HG03064 (cell line): Measurements from ENCODE around the gene NYAP2.

Source experiments
- ATAC-seq: cut with Tn5 transposase; IDR thresholded peaks from one replicate; pipeline ENCODE4 v1.9.1; 2021; ENCODE audit warnings: low read depth; ENCODE audit not compliant: unreplicated experiment

Gene NYAP2

DNA sequence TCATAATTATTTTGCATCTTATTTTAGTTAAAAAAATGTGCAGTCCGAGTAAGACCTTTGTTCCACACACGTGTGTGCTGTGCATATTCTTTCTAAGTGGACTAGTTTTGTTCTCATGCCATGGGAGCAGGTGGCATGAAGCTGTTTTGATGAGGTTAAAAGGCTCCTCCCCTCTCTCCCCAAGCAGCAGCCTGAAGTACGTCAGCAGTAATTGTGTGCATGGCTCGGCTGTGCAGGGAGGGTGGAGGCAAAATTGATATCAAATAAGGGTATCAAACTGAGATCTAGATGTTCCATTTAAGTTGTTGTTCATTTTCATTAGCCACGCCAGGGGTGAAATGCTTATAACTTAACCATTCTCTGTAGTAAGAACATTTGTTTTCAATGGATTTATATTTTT, at the start of gene NYAP2:
NYAP2 (plus strand) TSS at position 207 of the 400 bp plus-strand sequence. CDS start 9,171 bp downstream, outside the sequence.
- ATAC-seq: no peak

DNA sequence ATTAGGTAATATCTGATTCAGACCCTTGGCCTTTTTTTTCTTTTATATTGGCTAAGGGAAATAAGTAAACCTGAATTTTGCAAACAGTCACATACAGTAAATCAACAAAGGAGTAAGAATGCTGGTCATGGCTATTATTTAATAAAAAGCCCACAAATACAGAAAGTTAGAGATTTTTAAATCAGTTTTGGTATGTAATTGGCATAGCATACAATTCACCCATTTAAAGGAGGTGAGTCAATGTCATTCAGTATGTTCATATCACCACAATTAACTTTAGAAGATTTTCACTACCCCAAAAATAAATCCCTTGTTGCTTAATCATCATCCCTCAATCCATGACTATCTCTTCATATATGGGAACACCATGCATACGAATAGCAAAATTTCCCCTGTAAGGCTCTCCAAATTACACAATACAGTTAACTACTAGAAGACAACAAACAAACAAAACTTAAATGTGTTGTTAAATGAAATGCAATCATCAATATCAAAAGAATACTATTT, 45.9 kb upstream of the NYAP2 start:
- ATAC-seq: no peak

DNA sequence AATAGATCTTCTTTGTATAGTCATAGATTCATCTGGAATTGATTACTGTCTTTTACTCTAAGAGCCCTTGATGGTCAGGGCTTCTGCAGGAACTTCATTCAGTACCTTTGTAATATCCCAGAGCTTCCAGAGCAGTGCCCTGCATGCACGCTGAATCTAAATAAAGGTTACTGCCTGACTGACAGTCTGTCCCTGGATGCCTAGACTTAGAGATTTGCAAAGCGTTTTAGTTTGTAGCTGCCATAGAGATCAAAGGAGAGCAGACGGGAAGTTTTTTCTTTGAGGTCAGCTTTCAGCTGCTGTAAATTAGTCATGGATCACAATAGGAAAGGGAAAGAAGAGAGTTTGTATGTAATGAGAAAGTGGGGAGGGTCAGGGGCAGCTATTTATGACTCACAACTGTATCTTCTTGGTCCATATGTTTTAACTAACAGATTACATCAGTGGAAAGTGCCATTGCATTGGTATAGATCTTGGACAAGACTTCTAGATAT, 45.2 kb upstream of the NYAP2 start:
- ATAC-seq: no peak

DNA sequence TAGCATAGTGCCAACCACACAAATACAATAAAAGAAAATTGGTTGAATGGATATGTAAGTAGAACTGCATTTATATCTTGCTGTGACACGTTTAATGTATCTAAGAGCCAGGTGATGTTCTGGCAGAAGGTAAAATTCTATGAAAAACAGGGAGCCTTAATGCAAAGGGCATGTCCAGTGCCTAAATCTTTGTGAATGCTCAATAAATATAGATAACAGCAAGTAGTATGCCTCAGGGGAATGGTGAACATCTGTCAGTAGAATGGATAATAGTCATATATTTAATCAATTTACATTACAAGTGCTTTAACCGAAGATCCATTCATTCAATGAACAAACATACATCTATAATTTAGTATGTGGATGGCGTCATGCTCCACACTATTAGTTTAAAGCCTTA, 43.7 kb upstream of the NYAP2 start:
- ATAC-seq: no peak

DNA sequence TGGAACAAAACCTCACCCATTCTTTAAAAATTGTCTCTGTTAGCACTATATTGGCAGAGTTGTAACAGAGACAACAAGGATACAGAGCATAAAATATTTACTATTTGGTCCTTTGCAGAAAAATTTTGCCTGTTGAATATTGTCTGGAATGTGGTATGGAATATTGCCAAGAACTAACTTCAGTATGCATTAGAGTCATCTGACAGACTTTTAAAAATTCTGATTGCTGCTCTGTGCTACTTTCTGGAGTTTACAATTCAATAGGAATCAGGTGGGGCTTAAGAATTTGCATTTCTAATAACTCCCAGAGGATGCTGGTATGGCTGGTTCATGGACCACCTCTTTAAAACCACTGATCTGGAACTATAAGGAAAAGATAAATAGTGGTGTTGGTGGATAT, 32.8 kb upstream of the NYAP2 start:
- ATAC-seq: no peak

DNA sequence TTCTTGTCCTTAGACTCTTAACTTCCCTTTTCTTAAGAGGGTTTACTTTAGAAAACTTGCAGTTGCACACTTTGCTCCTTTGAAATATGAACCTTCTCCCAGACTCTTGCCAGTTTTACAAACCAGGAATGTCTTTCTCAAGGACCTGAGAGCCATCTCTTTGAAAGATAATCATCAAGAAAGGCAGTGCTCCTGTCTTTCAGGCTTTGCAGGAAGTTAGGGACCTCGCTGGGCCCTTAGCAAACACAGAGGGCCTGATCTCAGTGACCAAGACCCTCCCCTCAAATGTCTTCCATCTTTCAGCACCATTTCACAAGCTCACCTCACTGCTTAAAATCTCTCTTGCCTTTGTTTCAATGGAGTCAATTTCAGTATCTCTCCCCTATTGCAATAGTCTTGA, 32.0 kb upstream of the NYAP2 start:
- no peak for ATAC-seq

DNA sequence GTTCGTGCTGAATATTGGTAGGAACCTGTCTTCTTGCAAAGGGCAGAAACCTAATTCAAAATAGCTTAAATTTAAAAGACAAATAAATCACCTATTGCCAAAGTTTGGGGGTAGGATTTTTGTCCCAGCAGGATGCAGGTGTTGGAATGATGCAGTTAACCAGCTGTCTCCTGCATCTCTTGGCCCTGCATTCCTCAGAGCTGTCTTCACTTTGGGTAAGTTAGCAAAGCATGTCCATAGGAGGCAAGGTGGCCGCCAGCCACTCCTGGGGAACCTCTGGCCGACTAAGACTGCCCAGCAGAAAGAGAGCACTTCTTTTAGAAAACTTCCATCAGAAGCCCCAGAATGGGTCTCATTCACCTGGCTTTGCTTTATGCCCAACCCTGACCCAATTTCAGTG, 20.5 kb upstream of the NYAP2 start:
- ATAC-seq: no peak

DNA sequence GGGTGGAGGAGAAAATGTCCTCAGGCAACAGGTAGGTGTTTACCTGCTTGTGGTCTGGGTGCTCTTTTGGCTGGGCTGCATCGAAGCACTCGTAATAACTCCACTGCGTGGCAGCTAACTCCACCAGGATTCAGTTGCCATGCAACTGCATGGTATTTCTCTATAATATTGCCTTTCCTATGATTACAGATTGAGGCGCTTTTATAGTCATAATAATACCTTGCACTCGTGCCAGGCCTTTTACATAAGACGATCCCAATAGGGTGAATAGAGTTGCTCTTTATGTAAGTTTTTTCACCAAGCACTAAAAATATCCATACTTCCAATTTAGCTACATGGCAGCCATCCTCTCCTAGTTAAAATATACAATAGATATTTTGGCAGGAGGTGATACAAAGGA, 19.7 kb upstream of the NYAP2 start:
- no peak for ATAC-seq

DNA sequence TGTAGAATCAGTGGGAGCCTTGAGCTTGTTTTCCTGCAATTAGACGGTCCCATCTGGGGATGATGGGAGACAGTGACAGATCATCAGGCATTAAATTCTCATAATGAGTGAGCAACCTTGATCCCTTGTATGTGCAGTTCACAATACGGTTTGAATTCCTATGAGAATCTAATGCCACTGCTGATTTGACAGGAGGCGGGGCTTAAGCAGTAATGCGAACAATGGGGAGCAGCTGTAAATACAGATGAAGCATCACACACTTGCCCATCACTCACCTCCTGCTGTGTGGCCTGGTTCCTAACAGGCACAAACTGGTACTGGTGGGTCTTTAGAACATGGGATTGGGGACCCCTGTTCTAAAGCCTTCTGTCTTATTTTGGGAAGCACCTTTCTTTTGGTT, 17.9 kb upstream of the NYAP2 start:
- ATAC-seq: no peak

DNA sequence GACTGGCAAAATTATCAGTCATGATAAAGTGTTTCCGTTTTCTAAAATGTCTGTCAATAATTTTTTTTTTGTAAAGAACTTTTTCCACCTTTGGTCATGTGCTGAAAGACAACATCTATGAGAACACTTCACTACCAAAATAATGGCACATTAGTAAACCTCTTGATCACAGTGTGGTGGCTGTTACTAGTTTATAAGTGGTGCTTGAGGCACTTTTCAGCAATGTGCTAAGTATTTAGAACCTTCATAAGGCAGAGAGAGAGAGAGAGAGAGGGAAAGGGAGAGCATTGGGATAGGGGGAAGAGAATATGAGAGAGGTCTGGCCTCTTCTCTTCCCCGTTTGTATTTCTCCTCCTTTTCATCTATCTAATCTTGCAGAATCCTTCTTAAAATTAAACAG, 1.1 kb upstream of the NYAP2 start:
- no peak for ATAC-seq

DNA sequence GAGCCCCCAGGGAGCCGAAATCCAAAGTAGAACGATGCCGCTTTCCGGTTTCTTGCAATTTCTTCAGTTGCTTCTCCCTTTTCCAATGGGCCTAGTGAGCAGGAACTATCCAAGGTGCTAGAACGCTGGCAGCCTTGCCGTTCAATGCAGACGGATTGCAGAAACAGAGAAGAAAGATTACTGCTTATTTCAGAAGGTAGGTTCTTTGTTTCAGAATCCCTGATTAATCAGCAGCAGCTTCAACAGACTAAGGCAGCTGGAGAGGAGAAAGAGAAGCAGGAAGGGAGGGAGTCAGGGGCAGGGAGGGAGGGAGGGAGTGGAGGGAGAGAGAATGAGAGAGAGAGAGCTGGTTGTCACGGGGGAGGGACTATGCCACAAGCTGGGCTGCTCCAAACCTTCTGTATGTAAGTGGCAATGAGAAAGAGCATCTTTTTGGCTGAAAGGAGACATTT, 576 bp downstream of the NYAP2 start:
- ATAC-seq: no peak

DNA sequence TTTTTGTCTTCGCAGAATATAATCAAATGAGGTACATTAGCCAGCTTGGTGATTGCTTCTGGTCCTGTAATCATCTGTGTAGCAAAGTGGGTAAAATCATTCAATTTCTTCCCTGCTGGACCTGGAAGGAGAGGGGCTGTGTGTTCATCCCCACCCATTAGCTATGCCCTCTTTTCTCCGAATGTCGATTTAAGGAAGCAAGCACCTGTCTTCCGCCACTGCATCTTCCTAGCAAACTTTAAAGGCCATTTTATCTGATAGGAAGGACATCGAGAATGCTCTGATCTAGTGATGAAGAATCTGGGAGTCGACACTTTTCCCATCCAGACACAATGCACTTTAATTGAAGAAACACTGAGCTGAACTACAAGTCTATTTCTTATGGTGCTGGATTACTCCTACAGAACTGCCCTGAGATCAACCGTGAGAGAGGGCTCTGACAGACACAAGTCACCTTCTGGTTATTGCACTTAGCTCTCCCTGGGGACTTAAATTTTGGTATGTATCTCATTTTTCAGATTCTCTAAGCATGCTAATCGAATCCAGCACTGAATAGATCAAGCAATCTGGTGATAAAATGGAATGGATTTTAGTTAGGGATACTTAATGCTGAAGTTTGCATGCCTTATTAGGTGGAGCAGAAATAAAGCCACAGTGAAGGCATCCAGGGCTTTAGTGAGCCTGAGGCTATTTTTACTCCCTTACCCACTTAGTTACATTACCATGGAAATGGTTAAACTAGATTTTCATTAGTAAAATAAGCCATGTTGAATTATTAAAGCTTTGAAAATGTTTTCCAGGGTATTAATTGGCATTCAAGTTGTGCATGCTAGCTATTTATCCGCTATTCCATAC, 1.3 kb downstream of the NYAP2 start:
- ATAC-seq: no peak

DNA sequence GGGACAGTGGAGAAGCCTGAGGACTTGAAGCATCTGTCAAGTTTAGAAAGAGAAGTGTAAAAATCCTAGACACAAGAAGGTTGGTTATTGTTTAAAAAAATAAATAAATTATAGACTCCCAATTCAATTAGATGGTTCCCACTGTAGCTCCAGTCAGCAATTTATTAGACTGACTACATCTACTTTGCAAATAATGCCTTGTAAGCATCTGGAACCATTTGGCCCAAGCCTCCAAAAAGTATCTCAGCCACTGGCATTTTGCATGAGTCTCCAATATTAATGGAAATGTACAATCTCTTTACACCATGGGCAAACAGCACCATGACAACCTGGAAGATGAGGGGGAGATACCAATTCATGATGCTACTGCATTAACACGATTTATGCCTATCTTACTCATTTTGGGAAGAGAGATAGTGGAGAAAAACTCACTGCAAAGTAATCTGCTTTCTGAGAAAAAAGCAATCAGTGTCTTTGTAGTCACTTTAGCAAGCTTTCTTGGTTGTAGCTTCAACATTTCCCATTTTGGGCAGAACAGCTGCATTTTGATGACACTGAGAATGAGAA, 2.8 kb downstream of the NYAP2 start:
- no peak for ATAC-seq

DNA sequence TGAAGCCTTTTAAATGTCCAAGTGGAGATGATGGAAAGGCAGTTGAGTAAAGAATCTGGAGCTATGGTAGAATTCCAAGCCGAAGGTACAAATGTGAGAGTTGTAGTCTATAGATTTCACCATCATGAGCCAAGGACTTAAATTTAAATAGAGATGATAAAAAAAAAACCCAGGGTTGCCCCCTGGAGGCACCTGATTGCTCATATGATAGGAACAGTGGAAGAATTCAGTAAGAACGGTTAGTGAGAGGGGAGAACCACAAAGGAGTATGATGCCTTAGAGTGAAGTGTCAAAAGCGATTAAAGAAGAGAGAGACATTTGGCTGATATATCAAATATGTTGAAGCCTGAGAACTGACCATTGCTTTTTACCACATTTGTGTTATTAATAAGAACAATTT, 11.9 kb downstream of the NYAP2 start:
- ATAC-seq: no peak

DNA sequence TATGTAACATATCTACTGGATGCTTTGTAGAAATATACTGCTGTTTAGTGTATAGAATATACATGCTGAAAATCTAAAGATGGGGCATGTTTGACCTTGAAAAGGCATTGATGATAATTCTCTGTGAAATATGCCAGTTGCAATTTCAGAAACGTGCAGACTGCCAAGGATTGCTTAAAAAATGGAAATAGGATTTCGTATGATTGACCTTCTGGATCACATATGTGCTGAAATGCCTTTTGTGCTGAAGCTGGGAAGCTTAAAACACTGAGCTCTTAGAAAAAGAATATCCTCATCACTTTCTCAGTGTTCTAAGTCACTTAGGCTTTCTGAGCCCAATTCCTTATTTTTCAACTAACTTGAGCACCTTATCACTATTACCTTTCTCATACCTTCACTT, 14.3 kb downstream of the NYAP2 start:
- ATAC-seq: no peak

DNA sequence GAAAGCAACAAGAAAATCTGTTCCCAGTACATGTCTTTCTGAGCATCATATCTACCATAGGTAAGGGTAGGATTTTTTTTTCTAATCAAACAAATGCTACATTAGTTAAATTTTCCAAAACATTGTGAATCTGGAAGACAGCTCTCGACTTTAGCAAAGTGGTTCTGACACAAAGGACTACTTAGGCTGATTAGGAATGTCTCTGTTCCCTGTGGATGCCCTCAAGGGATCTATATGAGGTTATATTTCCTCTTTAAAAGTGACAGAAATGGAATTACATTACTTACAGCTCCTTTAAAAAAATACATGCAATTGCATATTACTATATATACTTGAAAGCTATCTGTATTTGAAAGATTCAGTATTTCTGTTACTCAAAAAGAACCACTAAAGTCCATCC, 15.4 kb downstream of the NYAP2 start:
- no peak for ATAC-seq

DNA sequence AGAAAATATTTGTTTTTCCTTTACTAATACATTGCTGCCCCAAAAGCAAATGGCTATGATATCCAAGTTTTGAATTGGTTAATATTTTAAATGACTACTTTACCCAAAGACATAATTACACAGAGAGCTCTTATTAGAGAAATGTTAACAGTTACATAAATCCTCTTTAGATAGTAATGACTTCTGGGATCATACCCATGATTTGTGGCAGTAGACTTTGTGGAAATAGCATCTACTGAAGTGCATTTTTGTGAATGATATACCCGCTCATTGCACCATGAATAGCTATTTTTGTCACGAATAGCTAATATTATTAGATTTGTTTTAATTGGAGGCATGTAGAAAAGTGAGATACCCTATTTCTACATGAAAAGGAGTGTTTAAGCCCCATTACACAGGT, 15.8 kb downstream of the NYAP2 start:
- ATAC-seq: no peak

DNA sequence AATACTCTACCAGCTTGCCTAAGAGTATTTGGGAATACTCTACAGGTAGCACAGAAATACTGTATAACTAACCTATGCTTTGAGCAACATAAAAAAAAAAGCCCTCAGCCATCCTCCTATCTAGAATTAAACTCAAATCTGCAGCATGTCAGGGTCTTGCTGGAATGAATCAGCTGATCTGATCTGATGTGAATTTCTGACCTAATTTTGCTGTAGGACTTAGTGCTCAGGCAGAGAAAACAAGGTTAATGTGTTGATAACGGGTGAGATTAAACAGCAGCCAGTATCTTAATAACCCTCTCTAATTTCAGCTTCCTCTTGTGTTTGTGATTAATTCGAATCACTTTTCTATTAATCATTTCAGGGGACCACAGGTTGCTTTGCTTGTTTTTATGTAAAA, 16.3 kb downstream of the NYAP2 start:
- no peak for ATAC-seq

DNA sequence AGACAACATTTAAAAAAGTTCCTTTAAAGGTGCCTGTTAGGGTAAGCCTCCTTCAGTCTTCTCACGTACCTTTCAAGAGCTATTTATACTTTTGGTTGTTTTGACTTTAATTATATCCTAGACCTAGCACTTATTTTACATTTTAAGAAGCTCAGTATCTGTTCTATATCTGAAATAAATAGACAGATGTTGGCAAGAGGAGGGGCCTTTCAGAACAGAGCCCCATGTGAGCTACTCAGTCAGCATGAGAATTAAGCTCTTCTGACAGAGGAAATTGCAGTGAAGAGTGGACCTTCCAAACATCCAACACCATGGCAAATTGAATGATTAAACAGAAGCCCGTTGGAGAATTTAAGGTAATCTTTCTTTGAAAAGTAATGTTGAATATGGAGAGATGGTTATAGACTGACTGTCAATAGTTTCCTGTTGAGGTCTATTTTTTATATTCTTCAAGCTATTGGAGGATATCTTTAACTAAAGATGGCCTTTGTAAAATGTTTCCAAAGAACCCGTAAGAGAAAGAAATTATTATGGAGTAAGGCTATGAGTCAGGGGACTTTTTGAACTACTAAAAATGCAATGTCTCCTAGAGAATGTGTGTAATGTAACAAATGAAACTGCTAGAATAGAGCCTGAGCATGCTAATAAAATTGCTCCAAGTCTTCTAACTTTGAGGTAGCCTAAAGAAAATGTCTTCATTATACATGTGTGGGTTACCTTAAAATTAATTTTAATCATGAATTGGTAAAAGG, 17.3 kb downstream of the NYAP2 start:
- no peak for ATAC-seq

DNA sequence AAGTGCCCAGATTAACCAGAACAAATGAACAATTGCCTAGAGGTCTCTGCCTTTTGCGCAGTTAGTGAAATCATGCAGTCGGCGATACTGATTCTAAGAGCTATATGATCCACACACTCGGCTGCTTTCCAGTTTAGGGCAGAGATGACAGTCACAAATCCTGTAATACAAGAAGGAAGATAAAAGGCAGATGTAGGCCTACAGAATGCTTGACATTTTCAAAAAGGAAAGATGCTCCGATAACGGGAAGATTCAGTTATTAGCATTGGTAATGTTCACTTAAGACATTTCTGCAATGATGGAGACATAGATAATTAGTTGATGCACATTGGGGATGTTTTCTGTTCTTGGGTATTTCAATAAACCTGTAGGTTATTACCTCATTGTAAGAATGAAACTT, 19.5 kb downstream of the NYAP2 start:
- no peak for ATAC-seq

DNA sequence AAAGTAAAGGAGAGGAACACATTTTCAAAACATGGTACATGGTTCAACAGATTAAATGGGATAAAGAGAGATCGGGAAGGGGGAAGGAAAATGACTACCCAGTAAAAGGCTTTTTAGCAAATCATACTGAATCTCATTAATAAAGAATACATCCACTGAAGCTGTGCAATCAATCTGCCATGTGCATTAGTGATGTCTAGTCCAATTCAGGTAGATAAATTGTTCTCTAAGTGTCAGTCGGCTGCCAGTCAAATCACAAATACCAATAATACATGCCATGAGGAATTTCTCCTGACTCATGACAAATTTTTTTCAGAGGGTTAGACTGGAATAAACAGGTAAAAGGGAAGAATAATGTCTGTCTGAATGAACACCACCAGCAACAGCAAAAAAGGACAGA, 22.6 kb downstream of the NYAP2 start:
- no peak for ATAC-seq
